Measurements from ENCODE around the gene IL1RAPL2. TPM values are rescaled to one million over a fixed set of nuclear protein-coding genes. Genes with fewer than 3 reads are reported as not detected.

Gene IL1RAPL2
- polyA plus RNA-seq, 1 of the 3 experiments (the other 2 are of a cell fraction): 0.13 TPM

GRCh38 chrX:104665691-104666090, 99.7 kb downstream of the IL1RAPL2 start:
- no peaks in the 10 kb centered on the region for H3K79me2 ChIP-seq (ENCODE audit: insufficient read depth)
- no peak overlapping the region for H3K4me3 ChIP-seq (ENCODE audit: low read depth in 2 of 2, low read length in 1 of 2)
- ChIA-PET POLR2A (no interaction called here), CTCF (no interaction called here)
- 0% methylated on average over 1 of the region's 1 CpG for WGBS (ENCODE audit: low lambda C conversion rate)
- H3K27me3 ChIP-seq (ENCODE audit: insufficient read depth): no peaks in the 10 kb centered on the region; the same call in 1 of the 2 replicates
- H3K27ac ChIP-seq (ENCODE audit: low read depth in 2 of 2, low read length in 1 of 2): no peak overlapping the region
- TF ChIP-seq RXRA (IDR thresholded peaks at IDR 0.05; ENCODE audit: borderline replicate concordance, low read depth) (no peak), CHD2 (IDR thresholded peaks at IDR 0.05; ENCODE audit: low read length, partially characterized antibody) (no peak), RAD21 (IDR thresholded peaks at IDR 0.05; ENCODE audit: low read length) (no peak), MEF2A (IDR thresholded peaks at IDR 0.05; ENCODE audit: borderline replicate concordance, low read depth) (no peak), FOXJ3 (CRISPR knock-in tag; IDR thresholded peaks at IDR 0.05) (no peak), RFX5 (IDR thresholded peaks at IDR 0.05; ENCODE audit: low read length) (no peak)
- H3K36me3 ChIP-seq (replicated peaks in 1 of 2; ENCODE audit: control insufficient read depth in 1 of 2, insufficient read depth in 2 of 2, low read length in 1 of 2): no peaks in the 10 kb centered on the region
- no peak for DNase-seq
- H3K4me1 ChIP-seq (ENCODE audit: control insufficient read depth in 1 of 2, insufficient read depth in 2 of 2, low read depth in 1 of 2, low read length in 1 of 2): no peaks in the 10 kb centered on the region
- H3F3A ChIP-seq (replicated peaks; ENCODE audit: insufficient read depth): no peaks in the 10 kb centered on the region
- H2AFZ ChIP-seq (ENCODE audit: low read depth): no peak overlapping the region
- no peaks in the 10 kb centered on the region for H4K20me1 ChIP-seq (ENCODE audit: insufficient read depth)
- H3K4me2 ChIP-seq: no peak overlapping the region
- H3K9me3 ChIP-seq: no peaks in the 10 kb centered on the region
- no peak overlapping the region for H3K9ac ChIP-seq
- no peaks in the 10 kb centered on the region for H3K9me2 ChIP-seq

DNA sequence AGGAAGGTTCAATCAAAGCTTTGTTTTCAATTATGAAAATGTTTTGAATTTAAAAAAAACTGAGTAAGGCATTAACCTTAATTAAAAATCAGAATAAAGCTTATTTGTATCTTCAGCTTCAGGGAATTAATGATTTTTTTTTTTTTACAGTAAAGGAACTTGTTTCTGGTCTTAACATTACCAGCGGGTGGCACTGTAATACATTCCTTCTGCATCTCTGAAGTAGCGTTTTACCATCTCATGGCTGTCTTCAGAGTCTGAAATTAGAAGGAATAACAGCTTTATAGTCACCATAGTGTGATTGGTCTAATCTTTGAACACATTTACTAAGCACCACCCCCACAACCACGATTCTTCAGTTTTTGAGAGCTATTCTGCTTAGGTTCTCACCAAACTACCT, 102.6 kb downstream of the IL1RAPL2 start:
- Histone ChIP-seq H3K27ac (ENCODE audit: low read depth in 2 of 2, low read length in 1 of 2) (no peak overlapping the region), H3K79me2 (ENCODE audit: insufficient read depth) (no peaks in the 10 kb centered on the region), H3K4me2 (no peak overlapping the region), H4K20me1 (ENCODE audit: insufficient read depth) (no peaks in the 10 kb centered on the region), H3F3A (replicated peaks; ENCODE audit: insufficient read depth) (no peaks in the 10 kb centered on the region), H3K9me2 (no peaks in the 10 kb centered on the region), H2AFZ (ENCODE audit: low read depth) (no peak overlapping the region), H3K27me3 (ENCODE audit: insufficient read depth) (no peaks in the 10 kb centered on the region; the same call in 1 of the 2 replicates), H3K4me3 (ENCODE audit: low read depth in 2 of 2, low read length in 1 of 2) (no peak overlapping the region), H3K4me1 (ENCODE audit: control insufficient read depth in 1 of 2, insufficient read depth in 2 of 2, low read depth in 1 of 2, low read length in 1 of 2) (no peaks in the 10 kb centered on the region), H3K9ac (no peak overlapping the region), H3K9me3 (no peaks in the 10 kb centered on the region), H3K36me3 (replicated peaks in 1 of 2; ENCODE audit: control insufficient read depth in 1 of 2, insufficient read depth in 2 of 2, low read length in 1 of 2) (no peaks in the 10 kb centered on the region)
- DNase-seq: no peak
- CTCF ChIA-PET: interaction anchor here (1.4 kb wide), 1 partner anchor 254 kb away, joined by 3 read pairs; no protein-coding TSS in a partner anchor
- WGBS (ENCODE audit: low lambda C conversion rate): 0% methylated on average over 3 of the region's 3 CpGs
- POLR2A ChIA-PET: no interaction called here
- no peak for TF ChIP-seq ELF1 (IDR thresholded peaks at IDR 0.05)
- TF ChIP-seq CTCF (IDR thresholded peaks at IDR 0.05): peak; percentile 46

DNA sequence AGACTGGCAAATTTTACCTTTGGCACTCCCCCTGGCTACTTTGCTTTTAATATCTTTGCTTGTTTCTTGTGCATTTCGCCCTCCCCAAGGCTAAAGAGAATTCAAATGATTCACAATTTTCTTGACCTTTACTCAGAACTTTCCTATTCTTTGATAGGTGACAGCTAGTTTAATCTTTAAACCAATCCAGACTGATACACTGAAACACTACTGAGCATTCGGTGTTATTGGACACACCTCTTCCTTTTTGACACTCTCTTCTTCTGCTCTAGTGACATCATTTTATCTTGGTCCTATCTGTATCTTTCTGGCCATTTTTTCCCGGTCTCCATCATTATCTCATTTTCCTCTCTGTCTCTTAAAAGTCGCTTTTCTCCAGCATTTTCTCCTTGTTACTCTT, 103.1 kb downstream of the IL1RAPL2 start:
- TF ChIP-seq, protein P1, sequence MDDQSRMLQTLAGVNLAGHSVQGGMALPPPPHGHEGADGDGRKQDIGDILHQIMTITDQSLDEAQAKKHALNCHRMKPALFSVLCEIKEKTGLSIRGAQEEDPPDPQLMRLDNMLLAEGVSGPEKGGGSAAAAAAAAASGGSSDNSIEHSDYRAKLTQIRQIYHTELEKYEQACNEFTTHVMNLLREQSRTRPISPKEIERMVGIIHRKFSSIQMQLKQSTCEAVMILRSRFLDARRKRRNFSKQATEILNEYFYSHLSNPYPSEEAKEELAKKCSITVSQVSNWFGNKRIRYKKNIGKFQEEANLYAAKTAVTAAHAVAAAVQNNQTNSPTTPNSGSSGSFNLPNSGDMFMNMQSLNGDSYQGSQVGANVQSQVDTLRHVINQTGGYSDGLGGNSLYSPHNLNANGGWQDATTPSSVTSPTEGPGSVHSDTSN (IDR thresholded peaks at IDR 0.05): no peak
- TF ChIP-seq POLR2AphosphoS5 (IDR thresholded peaks at IDR 0.05; ENCODE audit: low read depth, low read length) (no peak), RAD21 (IDR thresholded peaks at IDR 0.05; ENCODE audit: low read length) (no peak), RXRA (IDR thresholded peaks at IDR 0.05; ENCODE audit: borderline replicate concordance, low read depth) (no peak), NFIC (IDR thresholded peaks at IDR 0.05; ENCODE audit: borderline replicate concordance) (no peak), RCOR1 (IDR thresholded peaks at IDR 0.05; ENCODE audit: low read length) (no peak), RFX5 (IDR thresholded peaks at IDR 0.05; ENCODE audit: low read length) (no peak), TAF1 (IDR thresholded peaks at IDR 0.05; ENCODE audit: borderline replicate concordance, low read depth, low read length) (no peak), MAX (IDR thresholded peaks at IDR 0.05; ENCODE audit: low read depth) (no peak), NRF1 (IDR thresholded peaks at IDR 0.05; ENCODE audit: low read depth, low read length) (no peak)
- TF ChIP-seq, protein P2, sequence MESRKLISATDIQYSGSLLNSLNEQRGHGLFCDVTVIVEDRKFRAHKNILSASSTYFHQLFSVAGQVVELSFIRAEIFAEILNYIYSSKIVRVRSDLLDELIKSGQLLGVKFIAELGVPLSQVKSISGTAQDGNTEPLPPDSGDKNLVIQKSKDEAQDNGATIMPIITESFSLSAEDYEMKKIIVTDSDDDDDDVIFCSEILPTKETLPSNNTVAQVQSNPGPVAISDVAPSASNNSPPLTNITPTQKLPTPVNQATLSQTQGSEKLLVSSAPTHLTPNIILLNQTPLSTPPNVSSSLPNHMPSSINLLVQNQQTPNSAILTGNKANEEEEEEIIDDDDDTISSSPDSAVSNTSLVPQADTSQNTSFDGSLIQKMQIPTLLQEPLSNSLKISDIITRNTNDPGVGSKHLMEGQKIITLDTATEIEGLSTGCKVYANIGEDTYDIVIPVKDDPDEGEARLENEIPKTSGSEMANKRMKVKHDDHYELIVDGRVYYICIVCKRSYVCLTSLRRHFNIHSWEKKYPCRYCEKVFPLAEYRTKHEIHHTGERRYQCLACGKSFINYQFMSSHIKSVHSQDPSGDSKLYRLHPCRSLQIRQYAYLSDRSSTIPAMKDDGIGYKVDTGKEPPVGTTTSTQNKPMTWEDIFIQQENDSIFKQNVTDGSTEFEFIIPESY (IDR thresholded peaks at IDR 0.05; ENCODE audit: borderline replicate concordance, low read depth): no peak
- H3K9me2 ChIP-seq: no peaks in the 10 kb centered on the region
- H3K4me3 ChIP-seq (ENCODE audit: low read depth in 2 of 2, low read length in 1 of 2): no peak overlapping the region
- no peaks in the 10 kb centered on the region; the same call in 1 of the 2 replicates for H3K27me3 ChIP-seq (ENCODE audit: insufficient read depth)
- H3F3A ChIP-seq (replicated peaks; ENCODE audit: insufficient read depth): no peaks in the 10 kb centered on the region
- no peak for DNase-seq
- no peaks in the 10 kb centered on the region for H3K4me1 ChIP-seq (ENCODE audit: control insufficient read depth in 1 of 2, insufficient read depth in 2 of 2, low read depth in 1 of 2, low read length in 1 of 2)
- 1% methylated on average over 4 of the region's 4 CpGs for WGBS (ENCODE audit: low lambda C conversion rate)
- no peak overlapping the region for H2AFZ ChIP-seq (ENCODE audit: low read depth)
- no peak overlapping the region for H3K27ac ChIP-seq (ENCODE audit: low read depth in 2 of 2, low read length in 1 of 2)
- ChIA-PET CTCF (interaction anchor here (1.4 kb wide), 1 partner anchor 253 kb away, joined by 3 read pairs; no protein-coding TSS in a partner anchor), POLR2A (no interaction called here)
- H4K20me1 ChIP-seq (ENCODE audit: insufficient read depth): no peaks in the 10 kb centered on the region
- H3K79me2 ChIP-seq (ENCODE audit: insufficient read depth): no peaks in the 10 kb centered on the region
- no peaks in the 10 kb centered on the region for H3K9me3 ChIP-seq
- H3K36me3 ChIP-seq (replicated peaks in 1 of 2; ENCODE audit: control insufficient read depth in 1 of 2, insufficient read depth in 2 of 2, low read length in 1 of 2): no peaks in the 10 kb centered on the region
- H3K9ac ChIP-seq: no peak overlapping the region
- H3K4me2 ChIP-seq: no peak overlapping the region

All from SK-N-SH (cell line).